ENCODE measurements around the gene RCAN2. TPM values are rescaled to one million over a fixed set of nuclear protein-coding genes. Genes with fewer than 3 reads are reported as not detected.

RCAN2 gene
- total and polyA plus RNA-seq, 5 experiments from 2014 or later = 4.7 TPM; not detected in 4

DNA sequence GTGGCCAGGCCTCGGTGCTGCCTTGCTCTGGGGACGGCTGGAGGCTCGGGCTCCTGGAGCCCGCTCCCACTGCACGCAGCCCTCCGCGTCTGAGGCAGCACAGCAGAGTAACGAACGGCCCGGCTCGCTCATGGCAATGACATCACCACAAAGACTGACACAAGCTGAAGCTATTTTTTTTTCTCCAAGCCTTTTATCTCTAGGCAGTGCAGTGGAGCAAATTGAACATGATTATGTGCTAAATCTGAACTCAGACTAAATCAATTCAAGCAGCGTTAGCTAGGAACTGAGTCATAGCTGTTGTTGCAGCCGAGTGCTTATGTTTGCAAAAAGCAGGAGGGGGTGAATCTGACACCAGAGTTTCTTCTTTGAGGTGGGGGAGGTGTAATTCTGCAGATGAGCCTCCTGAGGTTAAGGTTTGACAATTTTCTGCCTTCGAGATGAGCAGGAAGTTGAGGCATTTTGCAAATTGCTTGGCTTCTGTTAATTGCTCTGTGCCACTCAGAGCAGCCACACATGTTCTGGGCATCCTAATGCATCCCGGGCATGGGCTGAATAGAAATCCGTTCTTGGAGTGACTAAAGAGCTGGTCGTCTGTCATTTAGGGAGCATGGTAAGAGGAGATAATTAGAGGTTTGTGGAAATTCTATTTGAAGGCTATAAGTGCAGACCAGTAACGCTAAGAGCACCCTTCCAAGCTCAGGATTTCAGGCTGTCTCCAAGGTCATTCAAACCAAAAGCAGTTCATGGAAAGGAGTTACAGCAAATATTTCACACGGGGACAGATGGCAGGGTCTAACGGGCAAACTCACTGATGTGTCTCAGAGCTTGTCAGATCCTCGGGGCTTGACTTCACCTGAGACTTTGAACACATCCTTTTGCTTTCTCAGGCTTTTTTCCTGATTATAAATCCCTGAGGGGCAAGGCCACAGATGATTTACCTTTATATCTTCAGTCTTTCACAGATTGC lies 165.4 kb downstream of the RCAN2 start:
- DNase-seq (peak in 1 of 10 donors; percentile 35), ATAC-seq (no peak)
- POLR2A ChIA-PET = no interaction called here
- H3K9me3 Mint-ChIP-seq = no peaks in the 10 kb centered on the region
- peak overlapping the region in 1 of 10 donors; percentile 64 for H3K4me3 Mint-ChIP-seq
- peaks cover 0 to 5% (median 0%) of the 10 kb centered on the region in 4 donors for H3K4me1 Mint-ChIP-seq
- peaks cover 4 to 28% (median 19%) of the 10 kb centered on the region in 5 donors for H3K27me3 Mint-ChIP-seq
- H3K36me3 Mint-ChIP-seq = no peaks in the 10 kb centered on the region
- H3K27ac Mint-ChIP-seq = peak overlapping the region in 1 of 10 donors; percentile 86

DNA sequence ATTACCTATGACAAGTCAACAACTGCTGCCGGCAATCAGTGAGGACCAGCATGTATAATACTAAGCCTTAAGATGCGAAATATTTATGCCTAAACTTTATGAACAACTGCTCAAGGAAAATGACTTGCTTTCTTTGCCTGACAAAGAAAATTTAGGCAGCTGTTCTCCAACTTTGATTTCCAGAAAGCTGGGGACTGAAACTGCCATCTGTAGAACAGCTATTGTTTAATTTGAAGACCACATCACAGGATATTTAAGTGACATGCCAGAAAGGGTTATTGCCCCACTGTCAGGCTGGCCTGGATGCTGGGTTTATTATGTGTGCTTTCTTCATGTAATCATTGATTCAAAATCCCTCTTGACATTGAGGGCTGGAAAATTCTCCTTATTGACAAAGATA lies 166.5 kb downstream of the RCAN2 start:
- no peak for DNase-seq
- Mint-ChIP-seq H3K27ac (peak overlapping the region in 1 of 10 donors; percentile 86), H3K36me3 (no peaks in the 10 kb centered on the region), H3K27me3 (peaks cover 4 to 20% (median 13%) of the 10 kb centered on the region in 5 donors), H3K9me3 (no peaks in the 10 kb centered on the region), H3K4me3 (peak overlapping the region in 1 of 10 donors; percentile 64), H3K4me1 (peaks cover 0 to 5% (median 0%) of the 10 kb centered on the region in 4 donors)
- POLR2A ChIA-PET = no interaction called here
- ATAC-seq = no peak

DNA sequence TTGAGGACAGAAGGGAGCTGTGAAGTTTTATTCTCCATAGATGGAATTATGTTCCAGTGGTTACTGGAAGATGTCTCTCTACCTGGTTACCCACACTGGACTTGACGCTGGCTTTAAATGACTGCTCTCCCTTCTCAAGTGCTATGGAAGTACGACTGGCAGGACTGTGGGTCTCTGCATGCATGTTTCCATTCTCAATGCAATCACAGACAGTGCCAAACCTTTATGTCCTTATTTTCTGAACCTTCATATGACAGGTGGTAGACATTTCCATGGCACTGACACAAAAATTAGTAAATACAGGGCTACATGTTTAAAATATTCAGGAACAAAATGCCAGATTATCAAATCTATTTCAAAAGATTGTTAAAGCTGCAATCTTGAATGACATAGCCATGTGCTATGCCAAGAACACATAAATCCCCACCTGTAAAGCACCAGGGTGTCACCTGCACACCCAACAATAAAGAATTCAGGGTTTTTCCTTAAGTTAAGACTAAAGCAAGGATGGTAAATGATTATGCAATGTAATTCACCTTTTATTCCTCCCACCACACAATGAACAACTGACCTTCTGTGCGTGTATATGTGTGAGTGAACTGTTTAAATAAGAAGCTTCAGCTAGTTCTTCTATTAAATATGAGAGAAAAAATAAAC lies 167.2 kb downstream of the RCAN2 start:
- H3K27ac Mint-ChIP-seq = no peak overlapping the region
- H3K36me3 Mint-ChIP-seq = no peaks in the 10 kb centered on the region
- peaks cover 0 to 5% (median 0%) of the 10 kb centered on the region in 4 donors for H3K4me1 Mint-ChIP-seq
- H3K27me3 Mint-ChIP-seq = peaks cover 3 to 14% (median 12%) of the 10 kb centered on the region in 5 donors
- POLR2A ChIA-PET = no interaction called here
- H3K4me3 Mint-ChIP-seq = no peak overlapping the region
- DNase-seq = no peak
- ATAC-seq = no peak
- H3K9me3 Mint-ChIP-seq = no peaks in the 10 kb centered on the region

DNA sequence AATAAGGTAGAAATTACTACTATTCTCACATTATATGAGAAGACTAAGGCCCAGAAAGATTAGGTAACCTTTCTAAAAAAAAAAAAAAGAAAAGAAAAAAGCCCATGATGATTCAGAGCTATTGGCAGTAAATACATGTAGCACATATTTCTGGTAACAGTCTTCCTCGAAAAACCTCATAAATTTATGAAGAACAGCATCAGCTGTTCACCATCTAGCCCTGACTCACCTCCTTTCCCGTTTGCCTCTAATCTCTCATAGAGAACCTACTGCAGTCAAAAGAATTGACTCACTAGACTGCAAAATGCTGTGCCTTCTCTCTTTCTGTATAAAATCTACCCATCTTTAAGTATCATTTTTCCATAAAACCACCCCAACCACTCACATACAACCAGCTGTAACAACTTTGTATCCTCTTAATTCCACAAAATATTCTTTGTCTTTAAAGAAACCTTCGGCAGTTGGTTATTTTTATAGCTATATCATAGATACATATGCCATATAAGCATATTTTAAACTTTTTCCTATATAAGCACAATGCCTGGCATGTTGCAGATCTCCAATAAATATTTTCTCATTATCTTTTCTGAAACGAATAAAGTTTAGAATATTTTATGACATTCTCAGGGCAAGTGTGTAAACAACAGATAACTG lies 167.8 kb downstream of the RCAN2 start:
- H3K27ac Mint-ChIP-seq = peak overlapping the region in 1 of 10 donors; percentile 45
- H3K36me3 Mint-ChIP-seq = no peaks in the 10 kb centered on the region
- no peak for DNase-seq

DNA sequence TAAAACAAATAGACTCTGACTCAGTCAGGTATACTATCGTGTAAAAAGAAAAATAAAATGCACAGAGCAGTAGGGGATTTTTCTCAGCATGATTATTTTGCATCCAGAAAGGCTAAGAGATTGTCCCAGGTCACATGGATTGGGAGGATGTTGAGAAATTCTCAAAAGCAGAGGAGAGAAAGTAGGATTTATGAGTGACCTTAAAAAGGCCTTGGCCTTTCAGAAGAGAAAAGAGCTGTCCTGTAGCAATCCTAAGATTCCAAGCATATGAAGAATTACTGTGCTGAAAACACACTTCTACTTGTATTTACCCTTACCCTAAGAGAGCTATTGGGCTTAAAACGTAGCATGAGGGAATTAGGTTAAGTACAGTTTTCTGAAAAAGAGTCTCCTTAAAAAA lies 170.7 kb downstream of the RCAN2 start:
- ATAC-seq (no peak), DNase-seq (no peak)
- H3K27ac Mint-ChIP-seq = no peak overlapping the region
- H3K4me3 Mint-ChIP-seq = no peak overlapping the region
- no peaks in the 10 kb centered on the region for H3K36me3 Mint-ChIP-seq
- H3K4me1 Mint-ChIP-seq = no peaks in the 10 kb centered on the region
- H3K9me3 Mint-ChIP-seq = no peaks in the 10 kb centered on the region
- POLR2A ChIA-PET = no interaction called here
- peaks cover 0 to 5% (median 2%) of the 10 kb centered on the region in 5 donors for H3K27me3 Mint-ChIP-seq

More for the DNA sequence above, 167.8 kb downstream of the RCAN2 start:
- Mint-ChIP-seq H3K27me3 (peaks cover 0 to 10% (median 9%) of the 10 kb centered on the region in 5 donors), H3K4me3 (peak overlapping the region in 1 of 10 donors; percentile 0), H3K4me1 (peaks cover 0 to 5% (median 0%) of the 10 kb centered on the region in 4 donors), H3K9me3 (no peaks in the 10 kb centered on the region)
- POLR2A ChIA-PET = no interaction called here
- no peak for ATAC-seq

DNA sequence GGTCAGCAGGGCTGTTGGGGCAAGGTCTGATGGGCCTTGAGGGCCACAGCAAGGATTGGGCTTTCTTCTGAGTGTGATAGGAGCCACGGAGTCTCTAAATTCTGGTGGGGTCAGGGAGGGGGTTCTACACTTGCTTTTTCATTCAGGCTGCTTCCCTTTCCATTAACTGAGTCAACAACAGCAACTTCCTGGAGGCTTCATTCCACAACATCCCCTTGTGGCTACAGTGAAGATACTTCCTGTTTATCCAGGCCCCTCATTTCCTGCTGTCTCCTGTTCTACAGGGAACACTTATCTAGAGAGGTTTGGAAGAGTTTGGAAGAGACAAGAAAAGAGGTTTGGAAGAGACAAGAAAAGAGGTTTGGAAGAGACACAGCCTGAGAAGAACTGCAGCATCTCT lies 175.7 kb downstream of the RCAN2 start:
- DNase-seq (no peak), ATAC-seq (no peak)
- Mint-ChIP-seq H3K4me3 (no peak overlapping the region), H3K4me1 (peaks cover 0 to 2% (median under 1%) of the 10 kb centered on the region in 4 donors), H3K36me3 (no peaks in the 10 kb centered on the region), H3K27me3 (peaks cover 0 to 5% (median 0%) of the 10 kb centered on the region in 5 donors), H3K27ac (peak overlapping the region in 1 of 10 donors; percentile 23), H3K9me3 (no peaks in the 10 kb centered on the region)
- POLR2A ChIA-PET = no interaction called here

DNA sequence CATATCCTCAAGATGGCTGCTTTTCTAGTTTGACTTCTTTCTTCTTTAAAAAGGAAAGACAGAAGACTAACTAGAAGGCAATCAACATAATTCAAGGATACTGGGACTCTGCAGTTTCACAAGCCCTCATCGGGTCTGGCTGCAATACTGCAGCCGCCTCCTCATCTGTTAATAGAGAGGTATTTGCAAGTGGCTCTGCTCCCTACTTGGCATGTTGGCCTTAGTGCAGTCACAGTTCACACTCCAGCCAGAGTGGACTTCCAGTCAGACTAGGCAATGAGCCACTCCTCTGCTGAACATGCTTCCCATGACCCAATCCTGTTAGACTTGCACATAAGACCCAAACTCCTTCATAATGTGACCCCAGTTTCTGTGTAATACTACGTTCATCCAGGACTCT lies 178.6 kb downstream of the RCAN2 start:
- Mint-ChIP-seq H3K27ac (no peak overlapping the region), H3K4me1 (peaks cover 0 to 2% (median under 1%) of the 10 kb centered on the region in 4 donors), H3K36me3 (no peaks in the 10 kb centered on the region), H3K4me3 (no peak overlapping the region), H3K9me3 (no peaks in the 10 kb centered on the region), H3K27me3 (peaks cover 2 to 9% (median 5%) of the 10 kb centered on the region in 5 donors)
- POLR2A ChIA-PET = no interaction called here
- ATAC-seq (no peak), DNase-seq (no peak)

DNA sequence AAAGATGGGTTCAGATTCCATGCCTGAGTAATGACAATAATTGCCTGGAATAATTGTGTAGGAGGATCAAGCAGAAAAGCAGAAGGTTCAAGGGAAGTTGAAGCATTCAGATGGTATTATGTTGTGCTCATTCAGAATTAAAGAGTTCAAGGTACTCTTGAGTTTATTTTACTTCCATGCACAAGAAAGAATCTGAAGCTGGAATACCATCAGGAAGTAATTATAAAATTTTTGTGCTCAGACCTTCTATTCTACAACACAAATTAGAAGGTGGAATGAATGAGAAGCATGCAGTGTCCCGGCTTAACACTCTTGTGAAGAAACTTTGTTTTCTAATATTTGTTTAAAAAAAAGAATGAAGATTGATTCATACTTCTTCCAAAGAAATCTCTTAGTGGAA lies 181.1 kb downstream of the RCAN2 start:
- DNase-seq (no peak), ATAC-seq (no peak)
- Mint-ChIP-seq H3K4me1 (peaks cover 0 to under 1% (median under 1%) of the 10 kb centered on the region in 4 donors), H3K4me3 (no peak overlapping the region), H3K27me3 (peaks cover 5 to 24% (median 14%) of the 10 kb centered on the region in 5 donors), H3K36me3 (no peaks in the 10 kb centered on the region), H3K9me3 (peaks cover 0 to under 1% (median 0%) of the 10 kb centered on the region in 9 donors), H3K27ac (no peak overlapping the region)
- POLR2A ChIA-PET = no interaction called here

DNA sequence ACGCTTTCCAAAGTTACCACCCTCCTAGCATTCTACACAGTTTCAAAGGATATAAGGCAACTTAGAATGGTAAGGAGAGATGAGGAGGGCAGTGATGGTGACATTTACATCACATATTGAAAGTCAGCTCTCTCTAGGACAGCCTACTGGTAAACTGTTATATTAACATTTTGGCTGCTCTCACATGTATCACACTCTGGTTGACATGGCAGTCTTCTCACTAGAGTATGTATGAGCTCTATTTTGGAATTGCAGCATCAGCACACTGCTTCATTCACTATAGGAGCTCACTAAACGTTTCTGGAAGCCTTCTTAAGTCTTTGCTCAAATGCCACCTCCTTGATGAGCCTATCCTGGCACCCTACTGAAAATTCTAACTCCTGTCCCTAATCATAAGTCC lies 184.8 kb downstream of the RCAN2 start:
- no peak overlapping the region for H3K4me3 Mint-ChIP-seq
- peaks cover 0 to 12% (median 2%) of the 10 kb centered on the region in 9 donors for H3K9me3 Mint-ChIP-seq
- H3K4me1 Mint-ChIP-seq = peaks cover 0 to 2% (median 0%) of the 10 kb centered on the region in 4 donors
- no peaks in the 10 kb centered on the region for H3K36me3 Mint-ChIP-seq
- POLR2A ChIA-PET = no interaction called here
- DNase-seq (no peak), ATAC-seq (no peak)
- H3K27me3 Mint-ChIP-seq = peaks cover 9 to 29% (median 13%) of the 10 kb centered on the region in 5 donors
- no peak overlapping the region for H3K27ac Mint-ChIP-seq

DNA sequence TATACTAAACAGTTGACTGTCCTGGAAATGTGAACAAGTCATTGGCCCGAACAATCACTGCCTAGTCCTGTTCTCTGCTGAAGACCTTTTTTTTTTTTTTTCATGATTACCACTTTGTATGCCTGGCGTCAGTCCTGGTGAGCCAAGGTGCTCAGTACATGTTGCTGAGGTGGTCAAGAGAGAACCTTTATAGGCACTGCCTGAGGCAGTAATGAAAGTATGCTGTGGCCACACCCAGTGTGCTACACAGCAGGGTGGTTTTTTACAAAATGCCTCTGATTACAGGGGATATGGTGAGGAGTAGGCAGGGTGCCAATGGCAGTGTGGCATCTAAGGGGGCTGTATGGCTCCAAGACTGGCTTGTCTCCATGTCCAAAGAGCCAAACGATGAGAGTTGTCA lies 185.4 kb downstream of the RCAN2 start:
- POLR2A ChIA-PET = no interaction called here
- DNase-seq (no peak), ATAC-seq (no peak)
- no peaks in the 10 kb centered on the region for H3K36me3 Mint-ChIP-seq
- peaks cover 9 to 29% (median 13%) of the 10 kb centered on the region in 5 donors for H3K27me3 Mint-ChIP-seq
- H3K4me3 Mint-ChIP-seq = no peak overlapping the region
- no peak overlapping the region for H3K27ac Mint-ChIP-seq
- H3K4me1 Mint-ChIP-seq = peaks cover 0 to 2% (median 0%) of the 10 kb centered on the region in 4 donors
- H3K9me3 Mint-ChIP-seq = peaks cover 0 to 12% (median 2%) of the 10 kb centered on the region in 9 donors

DNA sequence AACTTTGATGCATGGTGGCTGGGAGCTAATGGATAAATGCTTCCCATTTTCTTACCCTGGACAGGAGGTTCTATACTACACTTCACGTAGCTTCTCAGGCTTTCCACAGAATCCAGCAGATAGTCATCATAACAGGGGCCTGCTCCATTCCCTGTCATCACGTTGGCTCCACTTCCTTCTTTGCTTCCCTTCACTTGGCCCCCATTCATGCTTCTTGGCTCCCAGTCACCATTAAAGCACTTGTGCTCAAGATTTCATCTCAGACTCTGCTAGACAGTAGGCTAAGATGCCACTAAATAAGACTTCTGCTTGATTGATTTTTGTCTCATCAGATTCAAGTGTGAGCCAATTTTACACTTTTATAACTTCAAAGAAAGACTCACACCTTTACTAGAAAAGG lies 186.0 kb downstream of the RCAN2 start:
- peaks cover 9 to 29% (median 13%) of the 10 kb centered on the region in 5 donors for H3K27me3 Mint-ChIP-seq
- H3K9me3 Mint-ChIP-seq = peaks cover 0 to 13% (median 2%) of the 10 kb centered on the region in 9 donors
- no peak overlapping the region for H3K4me3 Mint-ChIP-seq
- H3K27ac Mint-ChIP-seq = no peak overlapping the region
- H3K4me1 Mint-ChIP-seq = peaks cover 0 to 2% (median 0%) of the 10 kb centered on the region in 4 donors
- no peak for ATAC-seq
- no peak for DNase-seq
- POLR2A ChIA-PET = no interaction called here
- H3K36me3 Mint-ChIP-seq = no peaks in the 10 kb centered on the region

DNA sequence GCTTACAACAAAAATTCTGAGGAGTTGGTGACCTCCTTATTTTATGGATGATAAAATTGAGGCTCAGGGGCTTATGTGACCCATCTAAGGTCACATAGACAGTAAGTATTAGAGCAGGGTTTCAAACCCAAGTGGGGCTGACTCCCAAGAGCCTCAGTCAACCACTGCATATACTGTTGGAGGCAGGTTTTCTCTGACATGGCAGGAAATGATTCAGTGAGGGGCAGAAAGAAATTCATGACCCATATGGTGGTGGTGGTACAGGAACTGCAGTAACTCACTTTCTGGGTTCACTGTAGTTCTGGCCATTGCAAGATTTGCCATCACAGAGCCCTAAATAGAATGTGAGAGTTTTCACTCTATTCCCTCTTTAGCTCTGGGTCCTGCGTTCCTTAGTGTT lies 188.4 kb downstream of the RCAN2 start:
- peaks cover 10 to 27% (median 13%) of the 10 kb centered on the region in 5 donors for H3K27me3 Mint-ChIP-seq
- no peak overlapping the region for H3K4me3 Mint-ChIP-seq
- POLR2A ChIA-PET = no interaction called here
- H3K36me3 Mint-ChIP-seq = no peaks in the 10 kb centered on the region
- H3K4me1 Mint-ChIP-seq = peaks cover 0 to 2% (median 0%) of the 10 kb centered on the region in 4 donors
- H3K9me3 Mint-ChIP-seq = peaks cover 0 to 16% (median 2%) of the 10 kb centered on the region in 9 donors
- ATAC-seq (no peak), DNase-seq (no peak)
- no peak overlapping the region for H3K27ac Mint-ChIP-seq

All from naive thymus-derived CD8-positive, alpha-beta T cell (primary cell).